Spleen (tissue), 11 donors: Measurements from ENCODE around the gene RAB10. TPM values are rescaled to one million over a fixed set of nuclear protein-coding genes. Genes with fewer than 3 reads are reported as not detected.
A peak's percentile ranks its signal among the peaks of the same experiment; 100 is the strongest.

ENCODE experiments used
- DNase-seq: peaks from one replicate; pipeline ENCODE4 v3.0.0-alpha.2; 2020
- H3K27ac ChIP-seq, 8 donors: fragments of 200-600 bp; sonication (generic) in 7 of 8; 1 replicate in 4 of 8; 2 replicates in 4 of 8; pipeline versions ENCODE4 v1.5.0 to v1.8.0; 2016 to 2021; ENCODE audit warnings: inconsistent platforms in 4 of 8, mild to moderate bottlenecking in 4 of 8, moderate library complexity in 1 of 8
- H3K27me3 ChIP-seq, 7 donors: fragments of 200-600 bp; sonication (generic) in 6 of 7; replicated peaks in 1 of 7; 1 replicate in 4 of 7; 2 replicates in 3 of 7; pipeline versions ENCODE4 v1.5.0 to v1.8.0; 2016 to 2021; ENCODE audit warnings: inconsistent platforms in 3 of 7, mild to moderate bottlenecking in 1 of 7
- H3K36me3 ChIP-seq, 6 donors: fragments of 200-600 bp; sonication (generic) in 5 of 6; 1 replicate in 4 of 6; 2 replicates in 2 of 6; pipeline versions ENCODE4 v1.5.0 to v1.8.0; 2016 to 2021; ENCODE audit warnings: inconsistent platforms in 2 of 6
- H3K4me1 ChIP-seq, 6 donors: fragments of 200-600 bp; sonication (generic) in 5 of 6; 1 replicate in 3 of 6; 2 replicates in 3 of 6; pipeline versions ENCODE4 v1.5.0 to v1.8.0; 2016 to 2021; ENCODE audit warnings: inconsistent platforms in 3 of 6
- H3K4me3 ChIP-seq, 8 donors: fragments of 200-600 bp; sonication (generic) in 7 of 8; 1 replicate in 4 of 8; 2 replicates in 4 of 8; pipeline versions ENCODE4 v1.5.0 to v1.8.0; 2016 to 2021; ENCODE audit warnings: inconsistent platforms in 4 of 8, mild to moderate bottlenecking in 4 of 8, moderate library complexity in 2 of 8
- H3K9me3 ChIP-seq, 8 donors: fragments of 200-600 bp; sonication (generic) in 7 of 8; 1 replicate in 4 of 8; 2 replicates in 4 of 8; pipeline versions ENCODE4 v1.5.0 to v1.8.0; 2016 to 2021; ENCODE audit warnings: inconsistent platforms in 4 of 8
- POLR2A ChIP-seq, 3 donors: fragments of 450-650 bp; IDR thresholded peaks; one replicate each; pipeline ENCODE4 v1.5.1; 2017; ENCODE audit warnings: antibody characterized with exemption in 3 of 3, mild to moderate bottlenecking in 1 of 3
- POLR2AphosphoS5 ChIP-seq, 3 donors: sonication (generic); formaldehyde crosslinking; IDR thresholded peaks; one replicate each; pipeline ENCODE4 v1.5.1; 2017; ENCODE audit warnings: antibody characterized with exemption in 3 of 3
- WGBS, 5 donors: extraction: QIAGEN DNeasy Blood & Tissue Kit in 3 of 5; methylation state at CpG; one replicate each; pipeline versions ENCODE4 v1.1.5 to v1.1.7; 2013 to 2018; 5-methylcytosine and 5-hydroxymethylcytosine counted together
- intact Hi-C: fragments of 100-400 bp; cut with DNase I; formaldehyde crosslinking; loops from one replicate; pipeline ENCODE4 v1.15.0; 2023; ENCODE audit warnings: low total_unique reads
- polyA plus RNA-seq, 3 donors: library from polyadenylated mRNA; stranded (reverse); fragments of 200-250 nt; gene quantifications; one replicate each; pipeline ENCODE4 v1.2.1, GENCODE V29; 2013
- total RNA-seq, 7 donors: library from RNA; depleted of rRNA in 3 of 7; stranded (reverse); fragments of >200 nt in 3 of 7; fragmentation: NEBNext Ultra II Directional in 4 of 7; extraction: Animal tissue kit (Norgen Biotek cat#: 25700) in 4 of 7; gene quantifications; one replicate each; pipeline versions ENCODE4 v1.1.0 to v1.2.1, GENCODE V29; 2016 to 2021
- TF ChIP-seq, protein P1 (sequence below), 11 experiments: fragments of 200-600 bp in 7 of 11; fragments of 450-650 bp in 4 of 11; sonication (generic) in 4 of 11; IDR thresholded peaks in 8 of 11; conservative IDR thresholded peaks in 3 of 11; 1 replicate in 7 of 11; 2 replicates in 4 of 11; pipeline versions ENCODE4 v1.4.0 to v1.8.0; 2016 to 2021; ENCODE audit warnings: antibody characterized with exemption in 11 of 11, inconsistent platforms in 4 of 11, mild to moderate bottlenecking in 1 of 11
- donor health status: healthy with polysubstance abuse.
- donor health status: DM: no; HTN: no; CAD: no; lungs with moderate emphysema.
- donor health status: DM: no; HTN: no; CAD: no.
- donor health status: Bipolar disorder and iron deficiency.
- donor health status: healthy.
- donor health status: DM: no; HTN: no; CAD: no.
- donor health status: DM: yes; HTN: yes; CAD: no.

The RAB10 gene
- total and polyA plus RNA-seq, 10 donors = 24.4 to 135 (median 106) TPM

DNA sequence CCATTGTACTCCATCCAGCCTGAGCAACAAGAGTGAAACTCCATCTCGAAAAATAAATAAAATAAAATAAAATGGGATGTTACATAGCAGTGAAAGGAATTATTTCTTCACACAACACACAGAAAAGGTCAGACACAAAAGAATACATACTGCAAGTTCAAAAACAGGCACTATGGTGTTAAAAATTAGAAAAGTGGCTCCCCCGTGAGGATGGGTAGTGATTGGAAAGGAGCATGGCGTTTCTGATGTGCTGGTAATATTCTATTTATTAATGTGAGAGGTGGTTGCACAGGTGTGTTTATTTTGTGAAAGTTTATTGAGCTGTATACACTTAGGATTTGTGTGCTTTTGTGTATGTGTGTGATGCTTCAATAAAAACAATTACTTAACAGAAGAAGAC is 22.9 kb upstream of the RAB10 start:
- H3K4me3 ChIP-seq = no peak overlapping the region
- peaks cover 0 to 62% (median 17%) of the 10 kb centered on the region in 6 donors for H3K4me1 ChIP-seq
- H3K27ac ChIP-seq = peak overlapping the region in 2 of 8 donors; percentile 84 to 87
- 71 to 87% (median 84%) methylated on average over 3 of the region's 3 CpGs for WGBS, 5 donors
- H3K9me3 ChIP-seq = peaks cover 0 to 5% (median 0%) of the 10 kb centered on the region in 8 donors
- no peak for DNase-seq
- TF ChIP-seq POLR2A (IDR thresholded peaks at IDR 0.05) = no peak
- TF ChIP-seq, protein P1, sequence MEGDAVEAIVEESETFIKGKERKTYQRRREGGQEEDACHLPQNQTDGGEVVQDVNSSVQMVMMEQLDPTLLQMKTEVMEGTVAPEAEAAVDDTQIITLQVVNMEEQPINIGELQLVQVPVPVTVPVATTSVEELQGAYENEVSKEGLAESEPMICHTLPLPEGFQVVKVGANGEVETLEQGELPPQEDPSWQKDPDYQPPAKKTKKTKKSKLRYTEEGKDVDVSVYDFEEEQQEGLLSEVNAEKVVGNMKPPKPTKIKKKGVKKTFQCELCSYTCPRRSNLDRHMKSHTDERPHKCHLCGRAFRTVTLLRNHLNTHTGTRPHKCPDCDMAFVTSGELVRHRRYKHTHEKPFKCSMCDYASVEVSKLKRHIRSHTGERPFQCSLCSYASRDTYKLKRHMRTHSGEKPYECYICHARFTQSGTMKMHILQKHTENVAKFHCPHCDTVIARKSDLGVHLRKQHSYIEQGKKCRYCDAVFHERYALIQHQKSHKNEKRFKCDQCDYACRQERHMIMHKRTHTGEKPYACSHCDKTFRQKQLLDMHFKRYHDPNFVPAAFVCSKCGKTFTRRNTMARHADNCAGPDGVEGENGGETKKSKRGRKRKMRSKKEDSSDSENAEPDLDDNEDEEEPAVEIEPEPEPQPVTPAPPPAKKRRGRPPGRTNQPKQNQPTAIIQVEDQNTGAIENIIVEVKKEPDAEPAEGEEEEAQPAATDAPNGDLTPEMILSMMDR (IDR thresholded peaks at IDR 0.05 in 8 of 11, conservative IDR thresholded peaks at IDR 0.05 in 3 of 11) = no peak
- TF ChIP-seq POLR2AphosphoS5 (IDR thresholded peaks at IDR 0.05) = no peak
- H3K27me3 ChIP-seq = no peaks in the 10 kb centered on the region
- H3K36me3 ChIP-seq = no peaks in the 10 kb centered on the region
- intact Hi-C loops = no loop called here

DNA sequence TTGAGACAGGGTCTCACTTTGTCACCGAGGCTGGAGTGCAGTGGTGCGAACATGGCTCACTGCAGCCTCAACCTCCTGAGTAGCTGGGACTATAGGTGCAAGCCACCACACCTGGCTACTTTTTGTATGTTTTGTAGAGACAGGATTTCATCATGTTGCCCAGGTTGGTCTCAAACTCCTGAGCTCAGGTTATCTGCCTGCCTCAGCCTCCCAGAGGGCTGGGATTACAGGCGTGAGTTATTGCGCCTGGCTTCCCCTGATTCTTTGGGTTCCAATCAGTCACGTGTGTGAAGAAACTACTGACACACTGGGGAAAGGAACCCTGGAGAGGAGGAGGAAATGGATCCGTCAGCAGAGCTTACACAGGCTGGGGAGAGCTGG is 22.3 kb upstream of the RAB10 start:
- H3K27ac ChIP-seq = peak overlapping the region in 3 of 8 donors; percentile 49 to 84 (median 54)
- WGBS, 5 donors = 58 to 75% (median 71%) methylated on average over 6 of the region's 6 CpGs
- DNase-seq = no peak
- peaks cover 0 to 64% (median 17%) of the 10 kb centered on the region in 6 donors for H3K4me1 ChIP-seq
- H3K9me3 ChIP-seq = peaks cover 0 to 5% (median 0%) of the 10 kb centered on the region in 8 donors
- intact Hi-C loops = no loop called here
- no peak overlapping the region for H3K4me3 ChIP-seq
- TF ChIP-seq POLR2A (IDR thresholded peaks at IDR 0.05) (no peak), POLR2AphosphoS5 (IDR thresholded peaks at IDR 0.05) (no peak)
- TF ChIP-seq, protein P1 (IDR thresholded peaks at IDR 0.05 in 8 of 11, conservative IDR thresholded peaks at IDR 0.05 in 3 of 11) = no peak
- H3K27me3 ChIP-seq = no peaks in the 10 kb centered on the region
- no peaks in the 10 kb centered on the region for H3K36me3 ChIP-seq

DNA sequence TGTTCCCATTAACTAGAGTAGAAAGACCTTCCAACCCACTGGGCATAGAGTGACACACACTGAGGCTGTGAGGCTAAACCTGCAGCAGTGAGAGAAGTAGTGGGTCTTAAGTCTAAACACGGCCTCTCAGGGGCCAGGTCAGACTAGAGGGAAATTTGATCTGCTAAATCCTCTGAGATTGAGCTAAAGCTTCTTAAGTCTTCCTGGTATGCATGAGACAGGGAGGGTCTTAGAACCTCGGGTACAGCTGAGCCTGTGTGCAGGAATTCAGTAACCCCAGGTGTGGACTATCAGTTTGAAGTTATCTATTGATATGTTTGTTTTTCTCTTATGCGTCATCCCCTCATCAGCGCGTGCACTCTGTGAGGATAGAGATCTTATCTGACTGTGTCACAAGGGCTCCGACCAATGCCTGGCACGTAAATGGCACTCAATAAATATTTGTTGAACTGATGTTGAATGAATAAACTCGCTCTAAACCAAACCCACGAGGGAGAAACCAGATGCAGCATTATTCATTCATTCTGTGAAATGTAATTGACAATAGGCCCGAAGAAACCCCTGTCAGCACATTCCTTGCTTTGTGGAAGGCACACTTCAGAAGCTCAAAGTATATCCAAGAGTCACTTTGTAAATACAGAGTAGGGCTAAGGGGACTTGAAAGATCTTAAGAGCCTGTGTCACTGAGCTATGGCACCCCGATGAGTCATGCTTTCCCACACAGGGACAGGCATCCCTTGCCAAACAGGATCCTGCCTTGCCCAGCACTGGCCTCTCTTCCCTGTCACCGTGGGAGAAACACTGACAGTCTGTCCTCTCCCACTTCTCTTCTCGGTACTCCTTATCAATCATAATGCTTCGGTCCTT is 21.7 kb upstream of the RAB10 start:
- Histone ChIP-seq H3K9me3 (peaks cover 0 to 5% (median 0%) of the 10 kb centered on the region in 8 donors), H3K27me3 (no peaks in the 10 kb centered on the region), H3K27ac (peak overlapping the region in 5 of 8 donors; percentile 6 to 84 (median 49)), H3K4me3 (no peak overlapping the region), H3K4me1 (peaks cover 0 to 64% (median 19%) of the 10 kb centered on the region in 6 donors), H3K36me3 (no peaks in the 10 kb centered on the region)
- intact Hi-C loops = no loop called here
- DNase-seq = no peak
- TF ChIP-seq, protein P1 (IDR thresholded peaks at IDR 0.05 in 8 of 11, conservative IDR thresholded peaks at IDR 0.05 in 3 of 11) = no peak
- TF ChIP-seq POLR2AphosphoS5 (IDR thresholded peaks at IDR 0.05) (peak in 1 of 3 donors; percentile 47), POLR2A (IDR thresholded peaks at IDR 0.05) (no peak)
- 61 to 80% (median 65%) methylated on average over 14 of the region's 14 CpGs for WGBS, 5 donors

DNA sequence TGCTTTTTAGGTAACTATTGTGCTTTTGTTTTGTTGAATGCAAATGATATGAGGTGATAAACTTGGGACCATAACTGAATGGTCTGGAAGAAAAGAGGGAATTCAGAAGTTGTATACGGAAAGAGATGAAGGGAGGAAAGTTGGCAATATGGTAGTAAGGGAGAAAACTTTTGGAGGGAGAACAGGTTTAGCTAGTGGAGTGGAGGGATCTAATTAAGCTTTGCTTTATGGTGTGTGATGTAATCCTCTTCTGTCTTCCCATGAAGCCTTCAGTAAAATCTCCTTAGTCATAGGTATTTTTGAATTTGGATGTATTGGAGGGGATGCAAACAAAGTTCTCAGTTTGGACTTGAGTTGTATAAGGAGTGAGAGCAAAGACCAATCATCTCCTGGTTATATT is 20.2 kb upstream of the RAB10 start:
- intact Hi-C loops = no loop called here
- H3K4me3 ChIP-seq = no peak overlapping the region
- no peaks in the 10 kb centered on the region for H3K36me3 ChIP-seq
- TF ChIP-seq POLR2AphosphoS5 (IDR thresholded peaks at IDR 0.05) (no peak), POLR2A (IDR thresholded peaks at IDR 0.05) (no peak)
- TF ChIP-seq, protein P1 (IDR thresholded peaks at IDR 0.05 in 8 of 11, conservative IDR thresholded peaks at IDR 0.05 in 3 of 11) = no peak
- DNase-seq = no peak
- H3K9me3 ChIP-seq = peaks cover 0 to 5% (median 0%) of the 10 kb centered on the region in 8 donors
- no peaks in the 10 kb centered on the region for H3K27me3 ChIP-seq
- peaks cover 0 to 64% (median 28%) of the 10 kb centered on the region in 6 donors for H3K4me1 ChIP-seq
- no peak overlapping the region for H3K27ac ChIP-seq
- whole genome bisulfite sequencing, 5 donors = 92 to 100% (median 96%) methylated on average over 1 of the region's 1 CpG
